Lower leg skin (tissue), 3 donors: ENCODE measurements around the gene NRXN3.

Experiments used
- CTCF ChIP-seq, 3 donors: fragments of 450-650 bp; IDR thresholded peaks; one replicate each; pipeline ENCODE4 v1.5.1; 2016; ENCODE audit warnings: antibody characterized with exemption in 3 of 3, mild to moderate bottlenecking in 3 of 3, moderate library complexity in 2 of 3
- POLR2A ChIP-seq, 2 donors: fragments of 450-650 bp; IDR thresholded peaks; one replicate each; pipeline ENCODE4 v1.6.1; 2016 to 2017; ENCODE audit warnings: antibody characterized with exemption in 2 of 2, mild to moderate bottlenecking in 1 of 2, moderate library complexity in 1 of 2

DNA sequence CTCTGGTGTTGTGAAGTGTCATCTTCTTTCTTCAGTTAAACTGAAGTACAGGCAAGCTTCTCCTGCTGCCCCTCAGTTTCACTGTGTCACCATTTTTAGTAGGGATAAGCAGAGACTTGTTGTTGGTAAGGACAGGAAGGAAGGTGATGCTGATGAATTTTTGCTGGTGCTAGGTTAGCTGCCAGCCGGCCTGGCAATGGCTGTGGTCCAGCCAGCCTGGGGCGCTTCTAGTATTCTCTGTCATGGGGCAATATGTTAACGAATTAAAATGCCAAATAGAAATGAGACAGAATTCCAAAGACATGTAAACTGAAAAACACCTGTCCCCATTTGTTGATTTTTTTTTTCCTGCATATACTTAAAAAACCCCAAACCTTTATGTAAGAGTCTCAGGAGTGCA lies 1438.3 kb downstream of the NRXN3 start:
- TF ChIP-seq CTCF (IDR thresholded peaks at IDR 0.05) (no peak), POLR2A (IDR thresholded peaks at IDR 0.05) (no peak)
